HEK293T (cell line): ENCODE measurements around the gene FSD1L.

Experiments
- CTCF ChIA-PET: fragments of 350-600 bp; formaldehyde crosslinking; extraction: SDS; loops from one replicate; lab custom pipeline; 2021; ENCODE audit warnings: antibody characterized with exemption, inconsistent platforms; lab: Yijun Ruan, JAX
- POLR2A ChIA-PET: fragments of 350-600 bp; formaldehyde crosslinking; extraction: SDS; loops from one replicate; lab custom pipeline; 2020; ENCODE audit warnings: antibody characterized with exemption, inconsistent platforms; lab: Yijun Ruan, JAX
- DNase-seq: peaks from one replicate; pipeline ENCODE4 v3.0.0; 2012; ENCODE audit warnings: mixed read lengths; ENCODE audit errors: extremely low spot score
- CTBP1 ChIP-seq: fragments of 450-650 bp; IDR thresholded peaks from 2 replicates; pipeline ENCODE4 v1.6.1; 2016; ENCODE audit warnings: borderline replicate concordance
- ELF4 ChIP-seq: fragments of 450-650 bp; IDR thresholded peaks from 2 replicates; pipeline ENCODE4 v1.6.1; 2017; ENCODE audit warnings: antibody characterized with exemption
- FOXK2 ChIP-seq: fragments of 450-650 bp; IDR thresholded peaks from 2 replicates; pipeline ENCODE4 v1.6.1; 2016; ENCODE audit warnings: mild to moderate bottlenecking
- L3MBTL2 ChIP-seq: fragments of 450-650 bp; conservative IDR thresholded peaks from 2 replicates; pipeline ENCODE4 v1.6.1; 2016; ENCODE audit warnings: mild to moderate bottlenecking
- LEF1 ChIP-seq: fragments of 450-650 bp; IDR thresholded peaks from 2 replicates; pipeline ENCODE4 v1.6.1; 2017; ENCODE audit warnings: mild to moderate bottlenecking, borderline replicate concordance
- SP1 ChIP-seq: fragments of 450-650 bp; IDR thresholded peaks from 2 replicates; pipeline ENCODE4 v1.6.1; 2017
- ZNF384 ChIP-seq: fragments of 450-650 bp; IDR thresholded peaks from 2 replicates; pipeline ENCODE4 v1.6.1; 2016
- TF ChIP-seq, protein P1 (sequence below): fragments of 450-650 bp; IDR thresholded peaks from 2 replicates; pipeline ENCODE4 v1.6.1; 2016

Gene FSD1L

DNA sequence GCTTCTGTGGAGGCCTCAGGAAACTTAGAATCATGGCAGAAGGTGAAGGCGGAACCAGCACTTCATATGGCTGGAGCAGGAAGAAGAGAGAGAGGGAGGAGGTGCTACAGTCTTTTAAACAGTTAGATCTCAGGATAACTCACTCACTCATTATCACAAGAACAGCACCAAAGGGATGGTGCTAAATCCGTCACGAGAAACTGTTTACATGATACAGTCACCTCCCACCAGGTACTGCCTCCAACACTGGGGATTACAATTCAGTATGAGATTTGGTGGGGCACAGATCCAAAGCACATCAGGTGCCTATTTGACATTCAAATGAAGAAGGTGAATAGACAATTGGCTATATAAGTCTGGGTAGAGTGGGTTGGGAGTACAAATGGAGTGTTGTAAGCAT lies 145.3 kb downstream of the FSD1L start:
- POLR2A ChIA-PET, result no interaction called here

More for the DNA sequence above, 145.3 kb downstream of the FSD1L start:
- TF ChIP-seq LEF1 (no peak), ELF4 (no peak), SP1 (no peak), CTBP1 (no peak), L3MBTL2 (no peak), ZNF384 (no peak), FOXK2 (no peak)
- TF ChIP-seq, protein P1, sequence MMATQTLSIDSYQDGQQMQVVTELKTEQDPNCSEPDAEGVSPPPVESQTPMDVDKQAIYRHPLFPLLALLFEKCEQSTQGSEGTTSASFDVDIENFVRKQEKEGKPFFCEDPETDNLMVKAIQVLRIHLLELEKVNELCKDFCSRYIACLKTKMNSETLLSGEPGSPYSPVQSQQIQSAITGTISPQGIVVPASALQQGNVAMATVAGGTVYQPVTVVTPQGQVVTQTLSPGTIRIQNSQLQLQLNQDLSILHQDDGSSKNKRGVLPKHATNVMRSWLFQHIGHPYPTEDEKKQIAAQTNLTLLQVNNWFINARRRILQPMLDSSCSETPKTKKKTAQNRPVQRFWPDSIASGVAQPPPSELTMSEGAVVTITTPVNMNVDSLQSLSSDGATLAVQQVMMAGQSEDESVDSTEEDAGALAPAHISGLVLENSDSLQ, result no peak
- no peak for DNase-seq
- CTCF ChIA-PET, result no interaction called here
